Chondrocyte (in vitro differentiated cells): ENCODE measurements around the gene CDC6. TPM values are rescaled to one million over a fixed set of nuclear protein-coding genes. Genes with fewer than 3 reads are reported as not detected.
"Not testable (repeated sequence)": the region's sequence is repeated elsewhere in the genome, so short reads cannot be mapped to it uniquely, and the experiment has no call there.

Experiments used
- DNase-seq: peaks from one replicate; pipeline ENCODE4 v3.0.0; 2021; ENCODE audit warnings: mixed read lengths, low spot score
- H3K27ac Mint-ChIP-seq: one replicate; pipeline ENCODE4 v1.8.0; 2021; ENCODE audit warnings: mild to moderate bottlenecking, moderate library complexity, mixed read lengths; ENCODE audit not compliant: unreplicated experiment
- H3K27me3 Mint-ChIP-seq: 2 replicates; pipeline ENCODE4 v1.8.0; 2021; ENCODE audit warnings: low read depth, mixed read lengths
- H3K36me3 Mint-ChIP-seq: 2 replicates; pipeline ENCODE4 v1.8.0; 2021; ENCODE audit warnings: low read depth, mixed read lengths
- H3K4me1 Mint-ChIP-seq: 2 replicates; pipeline ENCODE4 v1.8.0; 2021; ENCODE audit warnings: low read depth, mild to moderate bottlenecking, mixed read lengths
- H3K4me3 Mint-ChIP-seq: one replicate; pipeline ENCODE4 v1.8.0; 2021; ENCODE audit warnings: mild to moderate bottlenecking, moderate library complexity, mixed read lengths; ENCODE audit not compliant: unreplicated experiment
- H3K9me3 Mint-ChIP-seq: 2 replicates; pipeline ENCODE4 v1.8.0; 2021; ENCODE audit warnings: low read depth, mixed read lengths
- total RNA-seq: library from RNA; stranded (reverse); gene quantifications from 3 replicates; pipeline ENCODE4 v1.2.1, GENCODE V29; 2021
- TF ChIP-seq, protein P1 (sequence below): fragments of 200-600 bp; sonication (generic); IDR thresholded peaks from 2 replicates; pipeline ENCODE4 v1.5.0; 2021; ENCODE audit warnings: antibody characterized with exemption, mild to moderate bottlenecking, moderate library complexity

Gene CDC6
- total RNA-seq, 1 donor from 2014 or later = 9.9 TPM

DNA sequence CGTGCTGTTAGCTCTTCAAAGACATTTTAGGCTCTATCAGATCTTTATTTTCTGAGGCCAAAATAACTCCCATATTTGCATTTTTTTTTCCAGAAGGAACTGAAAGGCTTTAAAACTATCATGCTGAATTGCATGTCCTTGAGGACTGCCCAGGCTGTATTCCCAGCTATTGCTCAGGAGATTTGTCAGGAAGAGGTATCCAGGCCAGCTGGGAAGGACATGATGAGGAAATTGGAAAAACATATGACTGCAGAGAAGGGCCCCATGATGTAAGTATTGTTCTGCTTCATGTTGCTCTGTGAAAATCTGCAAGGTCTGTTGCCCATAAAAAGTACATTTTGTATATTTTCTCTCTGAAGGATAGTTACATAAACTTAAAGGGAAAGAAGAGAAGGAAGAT lies 5.7 kb downstream of the CDC6 start:
- Mint-ChIP-seq H3K27me3 (no peaks in the 10 kb centered on the region), H3K9me3 (no peaks in the 10 kb centered on the region), H3K27ac (peak overlapping the region; percentile 47), H3K4me1 (peaks cover 54% of the 10 kb centered on the region), H3K4me3 (no peak overlapping the region), H3K36me3 (no peaks in the 10 kb centered on the region)
- no peak for DNase-seq
- TF ChIP-seq, protein P1, sequence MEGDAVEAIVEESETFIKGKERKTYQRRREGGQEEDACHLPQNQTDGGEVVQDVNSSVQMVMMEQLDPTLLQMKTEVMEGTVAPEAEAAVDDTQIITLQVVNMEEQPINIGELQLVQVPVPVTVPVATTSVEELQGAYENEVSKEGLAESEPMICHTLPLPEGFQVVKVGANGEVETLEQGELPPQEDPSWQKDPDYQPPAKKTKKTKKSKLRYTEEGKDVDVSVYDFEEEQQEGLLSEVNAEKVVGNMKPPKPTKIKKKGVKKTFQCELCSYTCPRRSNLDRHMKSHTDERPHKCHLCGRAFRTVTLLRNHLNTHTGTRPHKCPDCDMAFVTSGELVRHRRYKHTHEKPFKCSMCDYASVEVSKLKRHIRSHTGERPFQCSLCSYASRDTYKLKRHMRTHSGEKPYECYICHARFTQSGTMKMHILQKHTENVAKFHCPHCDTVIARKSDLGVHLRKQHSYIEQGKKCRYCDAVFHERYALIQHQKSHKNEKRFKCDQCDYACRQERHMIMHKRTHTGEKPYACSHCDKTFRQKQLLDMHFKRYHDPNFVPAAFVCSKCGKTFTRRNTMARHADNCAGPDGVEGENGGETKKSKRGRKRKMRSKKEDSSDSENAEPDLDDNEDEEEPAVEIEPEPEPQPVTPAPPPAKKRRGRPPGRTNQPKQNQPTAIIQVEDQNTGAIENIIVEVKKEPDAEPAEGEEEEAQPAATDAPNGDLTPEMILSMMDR = no peak

DNA sequence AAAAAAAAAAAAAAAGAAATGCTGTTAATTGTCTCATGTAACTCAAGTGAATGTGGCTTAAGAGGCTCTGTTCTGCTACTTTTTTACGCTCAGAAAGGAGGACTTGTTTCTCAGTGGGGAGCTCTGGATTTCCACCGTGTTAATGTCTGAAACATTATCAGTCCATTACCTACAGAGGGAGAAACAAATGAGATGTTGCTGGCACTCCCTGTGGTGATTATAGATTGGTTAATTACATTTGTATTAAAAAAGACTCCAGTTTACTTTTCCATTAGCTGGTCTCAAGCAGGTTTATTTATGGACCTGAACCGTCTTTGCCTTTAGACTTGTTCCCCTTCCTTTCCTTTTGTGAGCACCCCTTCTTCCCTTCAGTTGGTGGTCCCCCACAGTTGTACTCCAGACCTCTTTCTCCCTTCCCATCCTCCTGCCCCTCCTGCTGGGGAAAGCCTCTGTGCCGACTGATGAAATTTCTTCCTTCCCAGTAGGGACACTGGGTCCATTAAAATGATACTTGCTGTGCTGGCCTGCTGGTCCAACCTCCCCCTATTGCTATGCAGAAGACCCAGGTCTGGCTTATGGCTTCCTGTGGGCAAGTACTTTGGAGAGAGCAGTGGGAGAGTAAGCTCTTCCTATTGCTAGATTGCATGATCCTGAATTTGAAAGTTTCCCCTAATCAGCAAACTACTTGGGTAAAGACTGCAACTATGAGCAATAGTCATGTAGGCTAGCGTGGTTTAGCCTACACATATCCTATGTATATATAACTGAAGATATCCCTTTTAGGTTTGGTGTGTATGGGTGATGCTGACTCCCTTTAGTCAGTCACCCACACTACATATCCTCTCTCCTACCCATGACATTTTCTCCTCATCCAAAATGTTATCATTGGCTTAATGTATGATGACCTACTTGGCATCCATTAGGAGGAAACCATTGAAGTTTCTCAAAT lies 8.1 kb downstream of the CDC6 start:
- no peak for DNase-seq
- no peaks in the 10 kb centered on the region for H3K36me3 Mint-ChIP-seq
- peak overlapping the region; percentile 77 for H3K27ac Mint-ChIP-seq
- H3K4me1 Mint-ChIP-seq = peaks cover 51% of the 10 kb centered on the region
- TF ChIP-seq, protein P1 = no peak
- no peak overlapping the region for H3K4me3 Mint-ChIP-seq
- H3K9me3 Mint-ChIP-seq = no peaks in the 10 kb centered on the region
- no peaks in the 10 kb centered on the region for H3K27me3 Mint-ChIP-seq

DNA sequence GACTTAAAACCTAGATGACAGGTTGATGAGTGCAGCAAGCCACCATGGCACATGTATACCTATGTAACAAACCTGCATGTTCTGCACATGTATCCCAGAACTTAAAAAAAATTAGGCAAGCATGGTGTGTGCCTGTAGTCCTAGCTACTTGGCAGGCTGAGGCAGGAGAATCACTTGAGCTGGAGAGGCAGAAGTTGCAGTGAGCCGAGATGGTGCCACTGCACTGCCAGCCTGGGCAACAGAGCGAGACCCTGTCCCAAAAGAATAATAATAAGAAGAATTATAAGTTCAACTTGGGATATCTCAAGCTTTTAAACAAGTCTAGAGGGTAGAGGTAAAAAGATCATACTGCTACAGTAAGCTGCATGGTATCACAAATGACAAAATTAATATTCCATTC lies 9.8 kb downstream of the CDC6 start:
- H3K27me3 Mint-ChIP-seq = no peaks in the 10 kb centered on the region
- no peaks in the 10 kb centered on the region for H3K9me3 Mint-ChIP-seq
- DNase-seq = no peak
- no peaks in the 10 kb centered on the region for H3K36me3 Mint-ChIP-seq
- TF ChIP-seq, protein P1 = no peak
- peaks cover 50% of the 10 kb centered on the region for H3K4me1 Mint-ChIP-seq
- H3K4me3 Mint-ChIP-seq = no peak overlapping the region
- H3K27ac Mint-ChIP-seq = peak overlapping the region; percentile 78

DNA sequence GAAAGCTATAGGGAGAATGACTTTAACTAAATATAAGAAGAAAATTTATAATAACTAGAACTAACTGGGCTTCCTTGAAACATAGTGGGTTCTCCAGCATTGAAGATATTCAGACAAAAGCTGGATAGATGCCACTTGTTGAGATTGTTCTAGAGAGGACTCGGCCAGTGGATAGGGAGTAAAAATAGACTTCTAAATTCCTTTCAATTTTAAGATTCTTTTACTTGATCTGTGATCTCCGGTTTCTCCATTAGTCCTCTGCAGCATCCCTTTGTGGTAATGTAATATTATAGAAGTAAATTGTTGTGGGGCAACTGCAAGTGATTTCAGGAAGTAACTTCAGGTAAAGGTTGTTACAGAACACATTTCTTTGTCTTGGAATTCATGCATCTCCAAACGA lies 11.0 kb downstream of the CDC6 start:
- Mint-ChIP-seq H3K36me3 (no peaks in the 10 kb centered on the region), H3K27ac (peak overlapping the region; percentile 91), H3K27me3 (no peaks in the 10 kb centered on the region), H3K4me1 (peaks cover 53% of the 10 kb centered on the region), H3K4me3 (no peak overlapping the region), H3K9me3 (no peaks in the 10 kb centered on the region)
- DNase-seq = no peak
- TF ChIP-seq, protein P1 = no peak

DNA sequence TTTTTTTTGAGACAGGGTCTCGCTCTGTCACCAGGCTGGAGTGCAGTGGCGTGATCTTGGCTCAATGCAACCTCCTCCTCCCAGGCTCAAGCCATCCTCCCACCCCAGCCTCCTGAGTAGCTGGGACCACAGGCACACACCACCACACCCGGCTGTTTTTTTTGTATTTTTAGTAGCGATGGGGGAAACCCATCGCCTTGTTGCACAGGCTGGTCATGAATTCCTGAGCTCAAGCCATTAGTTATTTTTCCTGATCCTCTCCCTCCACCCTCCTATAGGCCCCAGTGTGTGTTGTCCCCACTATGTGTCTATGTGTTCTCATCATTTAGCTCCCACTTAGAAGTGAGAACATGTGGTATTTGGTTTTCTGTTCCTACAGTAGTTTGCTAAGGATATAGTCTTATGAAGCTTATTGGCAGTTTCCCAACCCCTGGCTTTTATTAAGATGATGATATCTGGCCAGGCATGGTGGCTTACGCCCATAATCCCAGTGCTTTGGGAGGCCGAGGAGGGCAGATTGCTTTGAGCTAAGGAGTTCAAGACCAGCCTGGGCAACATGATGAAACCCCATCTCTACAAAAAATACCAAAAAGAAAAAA lies 11.6 kb downstream of the CDC6 start:
- not testable (repeated sequence) for H3K36me3 Mint-ChIP-seq, H3K4me3 Mint-ChIP-seq
- peak overlapping the region; percentile 91 for H3K27ac Mint-ChIP-seq

More for the DNA sequence above, 11.6 kb downstream of the CDC6 start:
- peaks cover 58% of the 10 kb centered on the region for H3K4me1 Mint-ChIP-seq
- not testable (repeated sequence) for H3K9me3 Mint-ChIP-seq, H3K27me3 Mint-ChIP-seq, DNase-seq
